ENCODE data around the gene C10orf71. TPM values are rescaled to one million over a fixed set of nuclear protein-coding genes. Genes with fewer than 3 reads are reported as not detected.

C10orf71 gene
- total RNA-seq, 1 experiment from 2014 or later = not detected

- Mint-ChIP-seq H3K36me3 (ENCODE audit: insufficient read depth, unreplicated experiment) (no peaks in the 10 kb centered on the region), H3K4me1 (ENCODE audit: low read depth, unreplicated experiment) (no peaks in the 10 kb centered on the region), H3K9me3 (ENCODE audit: low read depth, unreplicated experiment) (no peaks in the 10 kb centered on the region), H3K27me3 (ENCODE audit: unreplicated experiment) (peaks cover 66% of the 10 kb centered on the region), H3K27ac (ENCODE audit: unreplicated experiment) (no peak overlapping the region), H3K4me3 (ENCODE audit: low read depth, unreplicated experiment) (no peak overlapping the region)
- no peak for DNase-seq
- TF ChIP-seq, protein P1, sequence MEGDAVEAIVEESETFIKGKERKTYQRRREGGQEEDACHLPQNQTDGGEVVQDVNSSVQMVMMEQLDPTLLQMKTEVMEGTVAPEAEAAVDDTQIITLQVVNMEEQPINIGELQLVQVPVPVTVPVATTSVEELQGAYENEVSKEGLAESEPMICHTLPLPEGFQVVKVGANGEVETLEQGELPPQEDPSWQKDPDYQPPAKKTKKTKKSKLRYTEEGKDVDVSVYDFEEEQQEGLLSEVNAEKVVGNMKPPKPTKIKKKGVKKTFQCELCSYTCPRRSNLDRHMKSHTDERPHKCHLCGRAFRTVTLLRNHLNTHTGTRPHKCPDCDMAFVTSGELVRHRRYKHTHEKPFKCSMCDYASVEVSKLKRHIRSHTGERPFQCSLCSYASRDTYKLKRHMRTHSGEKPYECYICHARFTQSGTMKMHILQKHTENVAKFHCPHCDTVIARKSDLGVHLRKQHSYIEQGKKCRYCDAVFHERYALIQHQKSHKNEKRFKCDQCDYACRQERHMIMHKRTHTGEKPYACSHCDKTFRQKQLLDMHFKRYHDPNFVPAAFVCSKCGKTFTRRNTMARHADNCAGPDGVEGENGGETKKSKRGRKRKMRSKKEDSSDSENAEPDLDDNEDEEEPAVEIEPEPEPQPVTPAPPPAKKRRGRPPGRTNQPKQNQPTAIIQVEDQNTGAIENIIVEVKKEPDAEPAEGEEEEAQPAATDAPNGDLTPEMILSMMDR (IDR thresholded peaks at IDR 0.05; ENCODE audit: unreplicated experiment) = no peak
- CTCF ChIA-PET = interaction anchor here (0.7 kb wide), 1 partner anchor 9 kb away, joined by 3 read pairs; no protein-coding TSS in a partner anchor
- intact Hi-C loops (cut with micrococcal nuclease; ENCODE audit: unreplicated experiment) = no loop called here
- BruUV-seq (replicated peaks) = no TSS peak
Measured at GRCh38 chr10:49370326-49371100, 71.5 kb downstream of the C10orf71 start.

- intact Hi-C loops (cut with micrococcal nuclease; ENCODE audit: unreplicated experiment) = no loop called here
Measured at GRCh38 chr10:49371967-49372366, 73.0 kb downstream of the C10orf71 start.

DNA sequence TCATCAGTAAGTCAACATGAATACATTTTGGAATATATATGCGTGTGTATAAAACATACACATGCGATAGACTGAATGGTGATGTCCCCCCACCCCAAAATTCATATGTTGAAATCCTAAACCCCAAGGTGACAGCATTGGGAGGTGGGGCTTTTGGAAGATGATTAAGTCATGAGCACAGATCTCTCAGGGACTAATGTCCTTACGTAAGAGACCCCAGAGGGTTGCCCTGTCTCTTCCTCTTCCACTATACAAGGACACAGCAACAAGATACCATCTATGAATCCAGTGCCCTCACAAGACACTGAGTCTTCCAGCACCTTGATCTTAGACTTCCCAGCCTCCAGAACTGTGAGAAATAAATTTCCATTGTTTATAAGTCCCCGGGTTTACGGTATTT, 74.4 kb downstream of the C10orf71 start:
- BruUV-seq (replicated peaks) = no TSS peak
- no peak overlapping the region for H3K4me3 Mint-ChIP-seq (ENCODE audit: low read depth, unreplicated experiment)
- CTCF ChIA-PET = no interaction called here
- H3K27me3 Mint-ChIP-seq (ENCODE audit: unreplicated experiment) = peaks cover 77% of the 10 kb centered on the region
- no peak for DNase-seq
- H3K4me1 Mint-ChIP-seq (ENCODE audit: low read depth, unreplicated experiment) = no peaks in the 10 kb centered on the region
- no peaks in the 10 kb centered on the region for H3K9me3 Mint-ChIP-seq (ENCODE audit: low read depth, unreplicated experiment)
- intact Hi-C loops (cut with micrococcal nuclease; ENCODE audit: unreplicated experiment) = no loop called here
- no peaks in the 10 kb centered on the region for H3K36me3 Mint-ChIP-seq (ENCODE audit: insufficient read depth, unreplicated experiment)
- no peak overlapping the region for H3K27ac Mint-ChIP-seq (ENCODE audit: unreplicated experiment)
- TF ChIP-seq, protein P1 (IDR thresholded peaks at IDR 0.05; ENCODE audit: unreplicated experiment) = no peak

More at GRCh38 chr10:49371967-49372366, 73.0 kb downstream of the C10orf71 start:
- BruUV-seq (replicated peaks) = no TSS peak
- TF ChIP-seq, protein P1 (IDR thresholded peaks at IDR 0.05; ENCODE audit: unreplicated experiment) = no peak
- CTCF ChIA-PET = interaction anchor here (0.5 to 1.3 kb wide), 2 partner anchors 13 to 180 kb away, joined by 4 to 6 read pairs; no protein-coding TSS in a partner anchor
- DNase-seq = no peak
- H3K36me3 Mint-ChIP-seq (ENCODE audit: insufficient read depth, unreplicated experiment) = no peaks in the 10 kb centered on the region
- H3K4me3 Mint-ChIP-seq (ENCODE audit: low read depth, unreplicated experiment) = no peak overlapping the region
- no peaks in the 10 kb centered on the region for H3K4me1 Mint-ChIP-seq (ENCODE audit: low read depth, unreplicated experiment)
- H3K27me3 Mint-ChIP-seq (ENCODE audit: unreplicated experiment) = peaks cover 78% of the 10 kb centered on the region
- no peaks in the 10 kb centered on the region for H3K9me3 Mint-ChIP-seq (ENCODE audit: low read depth, unreplicated experiment)
- no peak overlapping the region for H3K27ac Mint-ChIP-seq (ENCODE audit: unreplicated experiment)

GRCh38 chr10:49374740-49375139, 75.8 kb downstream of the C10orf71 start:
- H3K36me3 Mint-ChIP-seq (ENCODE audit: insufficient read depth, unreplicated experiment) = no peaks in the 10 kb centered on the region
- CTCF ChIA-PET = no interaction called here
- H3K27ac Mint-ChIP-seq (ENCODE audit: unreplicated experiment) = no peak overlapping the region
- no peak for DNase-seq
- no peak overlapping the region for H3K4me3 Mint-ChIP-seq (ENCODE audit: low read depth, unreplicated experiment)
- intact Hi-C loops (cut with micrococcal nuclease; ENCODE audit: unreplicated experiment) = no loop called here
- TF ChIP-seq, protein P1 (IDR thresholded peaks at IDR 0.05; ENCODE audit: unreplicated experiment) = no peak
- peaks cover 73% of the 10 kb centered on the region for H3K27me3 Mint-ChIP-seq (ENCODE audit: unreplicated experiment)
- no TSS peak for BruUV-seq (replicated peaks)
- H3K4me1 Mint-ChIP-seq (ENCODE audit: low read depth, unreplicated experiment) = no peaks in the 10 kb centered on the region
- no peaks in the 10 kb centered on the region for H3K9me3 Mint-ChIP-seq (ENCODE audit: low read depth, unreplicated experiment)
